ENCODE data around the gene TMBIM4.

DNA sequence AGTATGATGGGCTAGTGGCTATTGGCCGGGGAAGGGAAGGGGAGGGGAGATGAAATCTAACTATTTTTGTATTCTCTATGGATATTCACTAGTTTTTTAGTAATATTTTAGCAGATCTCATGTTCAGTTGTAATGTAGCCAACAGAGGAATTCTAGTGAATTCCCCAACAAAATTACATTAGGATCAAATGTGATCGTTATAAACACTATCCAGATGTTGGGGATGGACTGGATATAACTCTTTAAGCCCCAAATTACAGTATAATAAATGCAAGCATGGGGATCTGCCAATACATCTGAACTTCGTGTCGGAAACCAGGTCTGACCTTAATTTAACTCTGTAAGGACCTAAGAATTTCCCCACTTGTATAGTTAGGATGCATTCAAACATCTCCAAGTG lies 60.7 kb downstream of the TMBIM4 start:
- TF ChIP-seq, protein P1, sequence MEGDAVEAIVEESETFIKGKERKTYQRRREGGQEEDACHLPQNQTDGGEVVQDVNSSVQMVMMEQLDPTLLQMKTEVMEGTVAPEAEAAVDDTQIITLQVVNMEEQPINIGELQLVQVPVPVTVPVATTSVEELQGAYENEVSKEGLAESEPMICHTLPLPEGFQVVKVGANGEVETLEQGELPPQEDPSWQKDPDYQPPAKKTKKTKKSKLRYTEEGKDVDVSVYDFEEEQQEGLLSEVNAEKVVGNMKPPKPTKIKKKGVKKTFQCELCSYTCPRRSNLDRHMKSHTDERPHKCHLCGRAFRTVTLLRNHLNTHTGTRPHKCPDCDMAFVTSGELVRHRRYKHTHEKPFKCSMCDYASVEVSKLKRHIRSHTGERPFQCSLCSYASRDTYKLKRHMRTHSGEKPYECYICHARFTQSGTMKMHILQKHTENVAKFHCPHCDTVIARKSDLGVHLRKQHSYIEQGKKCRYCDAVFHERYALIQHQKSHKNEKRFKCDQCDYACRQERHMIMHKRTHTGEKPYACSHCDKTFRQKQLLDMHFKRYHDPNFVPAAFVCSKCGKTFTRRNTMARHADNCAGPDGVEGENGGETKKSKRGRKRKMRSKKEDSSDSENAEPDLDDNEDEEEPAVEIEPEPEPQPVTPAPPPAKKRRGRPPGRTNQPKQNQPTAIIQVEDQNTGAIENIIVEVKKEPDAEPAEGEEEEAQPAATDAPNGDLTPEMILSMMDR (IDR thresholded peaks at IDR 0.05; ENCODE audit: low read depth, low read length, poor library complexity, severe bottlenecking): no peak
- no peak for TF ChIP-seq EZH2phosphoT487 (IDR thresholded peaks at IDR 0.05; ENCODE audit: borderline replicate concordance, low read length)

All from DOHH2 (cell line).